Measurements from ENCODE around the gene CNMD. TPM values are rescaled to one million over a fixed set of nuclear protein-coding genes. Genes with fewer than 3 reads are reported as not detected.

The CNMD gene
- total RNA-seq, 1 experiment from 2014 or later, result not detected

DNA sequence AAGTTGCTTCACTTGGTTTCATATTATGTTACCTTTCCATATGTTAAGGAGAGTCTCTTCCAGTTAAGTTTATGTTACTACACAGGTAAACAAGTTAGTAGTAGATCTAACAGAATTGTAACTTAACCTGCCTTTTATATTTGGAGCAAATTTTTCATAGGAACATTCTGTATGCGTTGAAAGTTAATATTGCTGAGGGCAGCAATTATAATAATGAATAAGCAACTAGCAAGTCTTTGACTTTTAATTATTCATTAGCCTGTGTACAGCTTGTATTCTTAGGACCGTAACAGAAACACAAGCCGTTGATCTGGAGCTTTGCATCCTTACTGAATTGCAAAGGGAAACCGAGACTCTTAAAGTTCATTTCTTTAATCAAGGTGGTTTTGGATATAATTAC is 75.3 kb downstream of the CNMD start:
- Histone ChIP-seq H3K4me2 (no peak overlapping the region), H3K27me3 (ENCODE audit: insufficient read depth, low read depth) (no peaks in the 10 kb centered on the region), H3K27ac (no peak overlapping the region), H3K9me2 (ENCODE audit: insufficient read depth) (no peaks in the 10 kb centered on the region), H3K4me1 (replicated peaks; ENCODE audit: insufficient read depth) (no peaks in the 10 kb centered on the region), H3F3A (ENCODE audit: insufficient read depth, low read depth) (peaks cover 8% of the 10 kb centered on the region; the same call in 1 of the 2 replicates), H3K9me3 (ENCODE audit: insufficient read depth, low read depth) (no peaks in the 10 kb centered on the region), H4K20me1 (ENCODE audit: insufficient read depth) (peaks cover 4% of the 10 kb centered on the region; the same call in 1 of the 2 replicates), H2AFZ (no peak overlapping the region), H3K36me3 (ENCODE audit: low read depth) (peaks cover 46% of the 10 kb centered on the region), H3K4me3 (no peak overlapping the region), H3K79me2 (ENCODE audit: low read depth) (no peaks in the 10 kb centered on the region)
- CTCF ChIA-PET, result no interaction called here
- intact Hi-C loops (cut with micrococcal nuclease; ENCODE audit: unreplicated experiment), result loop anchor here (2.0 kb wide), 1 partner anchor 305 kb away; no protein-coding TSS in a partner anchor
- no peak for DNase-seq
- POLR2A ChIA-PET (ENCODE audit: unreplicated experiment), result no interaction called here
- no TSS peak for BruUV-seq (replicated peaks)
- TF ChIP-seq EZH2 (IDR thresholded peaks at IDR 0.05; ENCODE audit: low read depth) (no peak), CTCF (conservative IDR thresholded peaks at IDR 0.05) (no peak)

- peaks cover 28% of the 10 kb centered on the region for H3K36me3 ChIP-seq (ENCODE audit: low read depth)
- no peak overlapping the region for H3K4me2 ChIP-seq
- intact Hi-C loops (cut with micrococcal nuclease; ENCODE audit: unreplicated experiment), result loop anchor here (10.0 kb wide), 1 partner anchor 205 kb away; the partner anchor contains the start of genes CKAP2 and VPS36
- no peaks in the 10 kb centered on the region for H4K20me1 ChIP-seq (ENCODE audit: insufficient read depth)
- no peak overlapping the region for H3K27ac ChIP-seq
- DNase-seq, result no peak
- 0 out of 2 replicates have a peak, but pooled peaks cover 4% of the 10 kb centered on the region for H3F3A ChIP-seq (ENCODE audit: insufficient read depth, low read depth)
- H3K4me3 ChIP-seq, result no peak overlapping the region
- ChIA-PET POLR2A (ENCODE audit: unreplicated experiment) (no interaction called here), CTCF (no interaction called here)
- peaks cover 5% of the 10 kb centered on the region for H3K4me1 ChIP-seq (replicated peaks; ENCODE audit: insufficient read depth)
- no peak overlapping the region for H2AFZ ChIP-seq
- H3K27me3 ChIP-seq (ENCODE audit: insufficient read depth, low read depth), result no peaks in the 10 kb centered on the region
- no TSS peak for BruUV-seq (replicated peaks)
- no peaks in the 10 kb centered on the region for H3K9me3 ChIP-seq (ENCODE audit: insufficient read depth, low read depth)
- H3K9me2 ChIP-seq (ENCODE audit: insufficient read depth), result no peaks in the 10 kb centered on the region
- peaks cover 31% of the 10 kb centered on the region for H3K79me2 ChIP-seq (ENCODE audit: low read depth)
- no peak for TF ChIP-seq EZH2 (IDR thresholded peaks at IDR 0.05; ENCODE audit: low read depth)
These were observed 80.3 kb downstream of the CNMD start for GRCh38 chr13:52659340-52659739.

Other genes with a start within 250 kb of the CNMD start
- 6.3 and 7.9 TPM in 2 replicates for gene HNRNPA1L2, start 97.4 kb downstream of the CNMD start, total RNA-seq (2021)
- 48.8 and 57.2 TPM in 2 replicates for gene SUGT1, start 87.0 kb downstream of the CNMD start, total RNA-seq (2021)
- gene PCDH8, start 108.8 kb upstream of the CNMD start, total RNA-seq (2021), result not detected in 2 replicates